Spleen (tissue), 11 donors: ENCODE results near the gene RFTN1. TPM values are rescaled to one million over a fixed set of nuclear protein-coding genes. Genes with fewer than 3 reads are reported as not detected.
A peak's percentile ranks its signal among the peaks of the same experiment; 100 is the strongest.

ENCODE experiments used
- DNase-seq: peaks from one replicate; pipeline ENCODE4 v3.0.0-alpha.2; 2020
- H3K27ac ChIP-seq, 8 donors: fragments of 200-600 bp; sonication (generic) in 7 of 8; 1 replicate in 4 of 8; 2 replicates in 4 of 8; pipeline versions ENCODE4 v1.5.0 to v1.8.0; 2016 to 2021; ENCODE audit warnings: inconsistent platforms in 4 of 8, mild to moderate bottlenecking in 4 of 8, moderate library complexity in 1 of 8
- H3K27me3 ChIP-seq, 7 donors: fragments of 200-600 bp; sonication (generic) in 6 of 7; replicated peaks in 1 of 7; 1 replicate in 4 of 7; 2 replicates in 3 of 7; pipeline versions ENCODE4 v1.5.0 to v1.8.0; 2016 to 2021; ENCODE audit warnings: inconsistent platforms in 3 of 7, mild to moderate bottlenecking in 1 of 7
- H3K36me3 ChIP-seq, 6 donors: fragments of 200-600 bp; sonication (generic) in 5 of 6; 1 replicate in 4 of 6; 2 replicates in 2 of 6; pipeline versions ENCODE4 v1.5.0 to v1.8.0; 2016 to 2021; ENCODE audit warnings: inconsistent platforms in 2 of 6
- H3K4me1 ChIP-seq, 6 donors: fragments of 200-600 bp; sonication (generic) in 5 of 6; 1 replicate in 3 of 6; 2 replicates in 3 of 6; pipeline versions ENCODE4 v1.5.0 to v1.8.0; 2016 to 2021; ENCODE audit warnings: inconsistent platforms in 3 of 6
- H3K4me3 ChIP-seq, 8 donors: fragments of 200-600 bp; sonication (generic) in 7 of 8; 1 replicate in 4 of 8; 2 replicates in 4 of 8; pipeline versions ENCODE4 v1.5.0 to v1.8.0; 2016 to 2021; ENCODE audit warnings: inconsistent platforms in 4 of 8, mild to moderate bottlenecking in 4 of 8, moderate library complexity in 2 of 8
- H3K9me3 ChIP-seq, 8 donors: fragments of 200-600 bp; sonication (generic) in 7 of 8; 1 replicate in 4 of 8; 2 replicates in 4 of 8; pipeline versions ENCODE4 v1.5.0 to v1.8.0; 2016 to 2021; ENCODE audit warnings: inconsistent platforms in 4 of 8
- POLR2A ChIP-seq, 3 donors: fragments of 450-650 bp; IDR thresholded peaks; one replicate each; pipeline ENCODE4 v1.5.1; 2017; ENCODE audit warnings: antibody characterized with exemption in 3 of 3, mild to moderate bottlenecking in 1 of 3
- POLR2AphosphoS5 ChIP-seq, 3 donors: sonication (generic); formaldehyde crosslinking; IDR thresholded peaks; one replicate each; pipeline ENCODE4 v1.5.1; 2017; ENCODE audit warnings: antibody characterized with exemption in 3 of 3
- WGBS, 5 donors: extraction: QIAGEN DNeasy Blood & Tissue Kit in 3 of 5; methylation state at CpG; one replicate each; pipeline versions ENCODE4 v1.1.5 to v1.1.7; 2013 to 2018; 5-methylcytosine and 5-hydroxymethylcytosine counted together
- intact Hi-C: fragments of 100-400 bp; cut with DNase I; formaldehyde crosslinking; loops from one replicate; pipeline ENCODE4 v1.15.0; 2023; ENCODE audit warnings: low total_unique reads
- polyA plus RNA-seq, 3 donors: library from polyadenylated mRNA; stranded (reverse); fragments of 200-250 nt; gene quantifications; one replicate each; pipeline ENCODE4 v1.2.1, GENCODE V29; 2013
- total RNA-seq, 7 donors: library from RNA; depleted of rRNA in 3 of 7; stranded (reverse); fragments of >200 nt in 3 of 7; fragmentation: NEBNext Ultra II Directional in 4 of 7; extraction: Animal tissue kit (Norgen Biotek cat#: 25700) in 4 of 7; gene quantifications; one replicate each; pipeline versions ENCODE4 v1.1.0 to v1.2.1, GENCODE V29; 2016 to 2021
- TF ChIP-seq, protein P1 (sequence below), 11 experiments: fragments of 200-600 bp in 7 of 11; fragments of 450-650 bp in 4 of 11; sonication (generic) in 4 of 11; IDR thresholded peaks in 8 of 11; conservative IDR thresholded peaks in 3 of 11; 1 replicate in 7 of 11; 2 replicates in 4 of 11; pipeline versions ENCODE4 v1.4.0 to v1.8.0; 2016 to 2021; ENCODE audit warnings: antibody characterized with exemption in 11 of 11, inconsistent platforms in 4 of 11, mild to moderate bottlenecking in 1 of 11
- donor health status: healthy with polysubstance abuse.
- donor health status: DM: no; HTN: no; CAD: no; lungs with moderate emphysema.
- donor health status: DM: no; HTN: no; CAD: no.
- donor health status: Bipolar disorder and iron deficiency.
- donor health status: healthy.
- donor health status: DM: no; HTN: no; CAD: no.
- donor health status: DM: yes; HTN: yes; CAD: no.

Gene RFTN1
- total and polyA plus RNA-seq, 10 donors = 30.4 to 106 (median 75.3) TPM

DNA sequence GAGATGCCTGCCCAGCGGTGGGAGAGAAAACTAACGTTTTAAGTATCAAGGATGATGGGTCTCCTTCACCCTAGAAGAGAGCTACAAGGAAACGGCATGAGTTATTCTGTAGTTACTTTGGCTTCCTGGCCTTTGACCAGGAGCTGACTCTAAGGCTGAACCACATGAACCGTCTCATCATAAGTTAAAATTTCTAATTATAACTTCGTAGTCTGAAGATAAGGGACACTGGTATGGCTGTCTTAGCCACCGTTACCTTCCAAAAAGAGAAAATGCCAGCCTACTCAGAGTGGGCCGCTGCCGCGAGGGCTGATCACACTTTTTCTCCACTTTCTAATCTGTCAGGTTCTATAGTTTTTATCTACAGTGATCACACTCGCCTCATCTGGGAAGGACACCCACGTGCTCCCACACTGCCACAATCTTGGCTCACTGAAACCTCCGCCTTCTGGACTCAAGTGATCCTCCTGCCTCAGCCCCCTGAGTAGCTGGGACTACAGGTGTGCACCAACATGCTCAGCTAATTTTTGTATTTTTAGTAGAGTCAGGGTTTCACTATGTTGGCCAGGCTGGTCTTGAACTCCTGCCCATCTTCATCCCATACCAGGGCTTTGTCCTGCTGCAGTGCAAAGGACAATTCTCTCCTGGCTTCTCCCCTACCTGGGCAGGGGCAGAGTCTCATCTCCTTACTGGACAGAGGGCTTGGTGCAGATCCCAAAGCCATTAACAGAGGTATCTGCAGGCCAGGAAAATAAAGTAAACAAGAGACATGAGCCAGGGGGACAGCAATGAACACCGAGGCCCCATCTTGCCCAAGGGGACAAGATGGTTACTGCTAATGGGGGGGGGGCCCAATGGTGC lies 73.4 kb downstream of the RFTN1 start:
- Histone ChIP-seq H3K4me3 (no peak overlapping the region), H3K36me3 (no peaks in the 10 kb centered on the region), H3K9me3 (no peaks in the 10 kb centered on the region), H3K27ac (peak overlapping the region in 3 of 8 donors; percentile 16 to 43 (median 39)), H3K4me1 (peaks cover 0 to 39% (median 11%) of the 10 kb centered on the region in 6 donors), H3K27me3 (no peaks in the 10 kb centered on the region)
- no peak for DNase-seq
- intact Hi-C loops = no loop called here
- 86 to 92% (median 87%) methylated on average over 13 of the region's 13 CpGs for WGBS, 5 donors
- TF ChIP-seq, protein P1, sequence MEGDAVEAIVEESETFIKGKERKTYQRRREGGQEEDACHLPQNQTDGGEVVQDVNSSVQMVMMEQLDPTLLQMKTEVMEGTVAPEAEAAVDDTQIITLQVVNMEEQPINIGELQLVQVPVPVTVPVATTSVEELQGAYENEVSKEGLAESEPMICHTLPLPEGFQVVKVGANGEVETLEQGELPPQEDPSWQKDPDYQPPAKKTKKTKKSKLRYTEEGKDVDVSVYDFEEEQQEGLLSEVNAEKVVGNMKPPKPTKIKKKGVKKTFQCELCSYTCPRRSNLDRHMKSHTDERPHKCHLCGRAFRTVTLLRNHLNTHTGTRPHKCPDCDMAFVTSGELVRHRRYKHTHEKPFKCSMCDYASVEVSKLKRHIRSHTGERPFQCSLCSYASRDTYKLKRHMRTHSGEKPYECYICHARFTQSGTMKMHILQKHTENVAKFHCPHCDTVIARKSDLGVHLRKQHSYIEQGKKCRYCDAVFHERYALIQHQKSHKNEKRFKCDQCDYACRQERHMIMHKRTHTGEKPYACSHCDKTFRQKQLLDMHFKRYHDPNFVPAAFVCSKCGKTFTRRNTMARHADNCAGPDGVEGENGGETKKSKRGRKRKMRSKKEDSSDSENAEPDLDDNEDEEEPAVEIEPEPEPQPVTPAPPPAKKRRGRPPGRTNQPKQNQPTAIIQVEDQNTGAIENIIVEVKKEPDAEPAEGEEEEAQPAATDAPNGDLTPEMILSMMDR (IDR thresholded peaks at IDR 0.05 in 8 of 11, conservative IDR thresholded peaks at IDR 0.05 in 3 of 11) = no peak
- TF ChIP-seq POLR2AphosphoS5 (IDR thresholded peaks at IDR 0.05) = no peak
- no peak for TF ChIP-seq POLR2A (IDR thresholded peaks at IDR 0.05)

DNA sequence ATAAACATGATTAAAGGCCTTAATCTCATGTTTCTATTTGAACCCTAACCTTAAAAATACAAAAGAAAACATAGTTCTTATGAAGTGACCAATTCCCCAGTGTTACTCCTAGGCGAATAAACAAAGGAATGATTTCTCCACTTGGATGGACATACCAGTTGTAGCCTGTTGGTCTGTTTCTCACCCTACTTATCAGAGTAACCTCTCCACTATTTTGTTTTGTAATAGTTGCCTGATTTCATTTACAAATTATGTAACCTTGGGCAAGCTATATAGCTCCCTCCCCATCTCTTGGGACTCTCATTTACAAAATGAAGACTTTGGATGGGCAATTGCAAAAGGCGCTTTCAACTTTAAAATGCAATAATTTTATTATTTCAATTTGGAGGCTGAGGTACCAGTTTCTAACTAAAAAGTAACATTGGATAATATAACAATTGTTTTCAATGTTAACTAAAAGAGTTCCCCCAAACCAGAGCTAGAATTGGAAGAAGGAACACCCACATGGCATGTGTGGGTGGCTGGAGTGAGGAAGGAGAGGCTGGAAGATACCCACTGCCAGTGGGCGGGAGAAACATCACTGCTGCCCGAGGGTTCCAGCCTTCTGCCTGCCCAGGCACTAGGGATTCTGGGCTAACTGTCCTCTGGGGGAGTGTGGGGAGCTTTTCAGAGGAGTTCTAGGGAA lies 74.2 kb downstream of the RFTN1 start:
- Histone ChIP-seq H3K4me1 (peaks cover 0 to 43% (median 12%) of the 10 kb centered on the region in 6 donors), H3K27ac (peak overlapping the region in 3 of 8 donors; percentile 16 to 43 (median 39)), H3K36me3 (no peaks in the 10 kb centered on the region), H3K9me3 (no peaks in the 10 kb centered on the region), H3K4me3 (no peak overlapping the region), H3K27me3 (no peaks in the 10 kb centered on the region)
- WGBS, 5 donors = 83 to 88% (median 86%) methylated on average over 4 of the region's 4 CpGs
- DNase-seq = no peak
- intact Hi-C loops = no loop called here
- TF ChIP-seq POLR2AphosphoS5 (IDR thresholded peaks at IDR 0.05) = no peak
- TF ChIP-seq, protein P1 (IDR thresholded peaks at IDR 0.05 in 8 of 11, conservative IDR thresholded peaks at IDR 0.05 in 3 of 11) = no peak
- TF ChIP-seq POLR2A (IDR thresholded peaks at IDR 0.05) = no peak

DNA sequence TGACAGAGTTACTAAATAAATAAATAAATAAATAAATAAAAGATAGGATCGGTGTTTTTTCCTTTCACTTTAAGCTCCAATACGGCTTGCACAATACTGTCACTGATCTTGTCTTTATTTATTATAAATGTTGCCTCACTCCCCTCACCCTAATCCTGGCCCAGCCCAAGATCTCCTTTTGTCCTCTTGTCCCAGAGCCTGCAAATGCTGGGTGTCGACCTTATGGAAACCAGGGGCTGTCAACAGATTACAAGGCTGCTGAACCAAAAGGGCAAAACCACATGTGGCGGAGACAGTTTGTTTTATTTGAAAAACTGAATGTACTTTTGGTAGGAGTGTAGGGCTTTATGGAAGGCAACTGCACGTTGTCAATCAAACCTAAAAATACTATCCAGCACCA lies 75.9 kb downstream of the RFTN1 start:
- WGBS, 5 donors = 77 to 87% (median 83%) methylated on average over 5 of the region's 5 CpGs
- H3K4me1 ChIP-seq = peaks cover 4 to 60% (median 26%) of the 10 kb centered on the region in 6 donors
- peaks cover 0 to 11% (median 4%) of the 10 kb centered on the region in 6 donors for H3K36me3 ChIP-seq
- H3K27me3 ChIP-seq = no peaks in the 10 kb centered on the region
- intact Hi-C loops = no loop called here
- H3K9me3 ChIP-seq = no peaks in the 10 kb centered on the region
- no peak overlapping the region for H3K4me3 ChIP-seq
- H3K27ac ChIP-seq = peak overlapping the region in 2 of 8 donors; percentile 6 to 8
- TF ChIP-seq POLR2A (IDR thresholded peaks at IDR 0.05) (no peak), POLR2AphosphoS5 (IDR thresholded peaks at IDR 0.05) (no peak)
- TF ChIP-seq, protein P1 (IDR thresholded peaks at IDR 0.05 in 8 of 11, conservative IDR thresholded peaks at IDR 0.05 in 3 of 11) = no peak
- no peak for DNase-seq

DNA sequence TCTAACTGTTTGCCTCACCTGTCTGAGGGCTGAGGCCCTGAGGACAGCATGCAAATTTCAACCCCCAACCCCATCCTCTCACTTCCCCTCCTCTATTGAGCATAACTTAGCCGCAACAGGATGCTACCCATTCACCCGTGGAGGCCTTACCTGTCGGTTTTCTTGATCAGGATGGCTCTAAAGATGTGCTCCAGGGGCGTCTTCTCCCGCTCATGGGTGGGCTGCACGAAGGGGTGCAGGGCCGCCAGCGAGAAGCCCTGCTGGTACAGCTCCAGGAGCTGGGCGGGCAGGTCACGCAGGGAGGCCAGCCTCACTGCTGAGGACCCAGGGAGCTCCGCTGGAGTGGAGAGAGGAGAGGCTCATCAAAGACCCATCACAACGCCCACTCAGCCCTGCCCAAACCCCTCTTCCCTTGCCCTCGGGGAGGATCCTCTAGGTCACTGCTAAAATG lies 79.8 kb downstream of the RFTN1 start:
- intact Hi-C loops = no loop called here
- peak; percentile 79 for DNase-seq
- peak overlapping the region in 1 of 8 donors; percentile 15 for H3K27ac ChIP-seq

More for the DNA sequence above, 79.8 kb downstream of the RFTN1 start:
- Histone ChIP-seq H3K4me3 (no peak overlapping the region), H3K36me3 (peaks cover 0 to 24% (median 8%) of the 10 kb centered on the region in 6 donors), H3K27me3 (no peaks in the 10 kb centered on the region), H3K9me3 (no peaks in the 10 kb centered on the region), H3K4me1 (peaks cover 4 to 66% (median 31%) of the 10 kb centered on the region in 6 donors)
- TF ChIP-seq POLR2A (IDR thresholded peaks at IDR 0.05) = no peak
- TF ChIP-seq, protein P1 (IDR thresholded peaks at IDR 0.05 in 8 of 11, conservative IDR thresholded peaks at IDR 0.05 in 3 of 11) = no peak
- peak in 2 of 3 donors; percentile 17 to 39 for TF ChIP-seq POLR2AphosphoS5 (IDR thresholded peaks at IDR 0.05)
- WGBS, 5 donors = 68 to 89% (median 80%) methylated on average over 10 to 13 of the region's 13 CpGs
